HepG2 (cell line): ENCODE results near the gene TAAR5.
"Not testable (repeated sequence)": the region's sequence is repeated elsewhere in the genome, so short reads cannot be mapped to it uniquely, and the experiment has no call there.

ENCODE experiments used
- BCL3 ChIP-seq: sonication (generic); formaldehyde crosslinking; IDR thresholded peaks from 2 replicates; pipeline ENCODE4 v1.5.1; 2020; ENCODE audit warnings: mild to moderate bottlenecking, missing genetic modification reagents, moderate library complexity
- CAMTA2 ChIP-seq: sonication (generic); formaldehyde crosslinking; IDR thresholded peaks from 2 replicates; pipeline ENCODE4 v1.4.0; 2020; ENCODE audit warnings: mild to moderate bottlenecking, missing genetic modification reagents, borderline replicate concordance
- MYC ChIP-seq: sonication (generic); formaldehyde crosslinking; IDR thresholded peaks from 2 replicates; pipeline ENCODE4 v1.9.0; 2021; ENCODE audit warnings: missing genetic modification reagents, borderline replicate concordance
- ZBTB20 ChIP-seq: sonication (generic); formaldehyde crosslinking; IDR thresholded peaks from 2 replicates; pipeline ENCODE4 v1.8.1; 2023; ENCODE audit warnings: missing genetic modification reagents, low read depth, mild to moderate bottlenecking, borderline replicate concordance
- ZNF24 ChIP-seq: fragments of 450-650 bp; IDR thresholded peaks from 2 replicates; pipeline ENCODE4 v1.6.1; 2017; ENCODE audit warnings: antibody characterized with exemption, mild to moderate bottlenecking
- TF ChIP-seq, protein P1 (sequence below): sonication (generic); formaldehyde crosslinking; IDR thresholded peaks from 2 replicates; pipeline ENCODE4 v1.5.0; 2020; ENCODE audit warnings: mild to moderate bottlenecking, missing genetic modification reagents, moderate library complexity

GRCh38 chr6:132635288-132635687 is 45.7 kb upstream of the TAAR5 start:
- TF ChIP-seq CAMTA2 (CRISPR knock-in tag); MYC; ZBTB20; ZNF24; BCL3: not testable (repeated sequence)
- TF ChIP-seq, protein P1, sequence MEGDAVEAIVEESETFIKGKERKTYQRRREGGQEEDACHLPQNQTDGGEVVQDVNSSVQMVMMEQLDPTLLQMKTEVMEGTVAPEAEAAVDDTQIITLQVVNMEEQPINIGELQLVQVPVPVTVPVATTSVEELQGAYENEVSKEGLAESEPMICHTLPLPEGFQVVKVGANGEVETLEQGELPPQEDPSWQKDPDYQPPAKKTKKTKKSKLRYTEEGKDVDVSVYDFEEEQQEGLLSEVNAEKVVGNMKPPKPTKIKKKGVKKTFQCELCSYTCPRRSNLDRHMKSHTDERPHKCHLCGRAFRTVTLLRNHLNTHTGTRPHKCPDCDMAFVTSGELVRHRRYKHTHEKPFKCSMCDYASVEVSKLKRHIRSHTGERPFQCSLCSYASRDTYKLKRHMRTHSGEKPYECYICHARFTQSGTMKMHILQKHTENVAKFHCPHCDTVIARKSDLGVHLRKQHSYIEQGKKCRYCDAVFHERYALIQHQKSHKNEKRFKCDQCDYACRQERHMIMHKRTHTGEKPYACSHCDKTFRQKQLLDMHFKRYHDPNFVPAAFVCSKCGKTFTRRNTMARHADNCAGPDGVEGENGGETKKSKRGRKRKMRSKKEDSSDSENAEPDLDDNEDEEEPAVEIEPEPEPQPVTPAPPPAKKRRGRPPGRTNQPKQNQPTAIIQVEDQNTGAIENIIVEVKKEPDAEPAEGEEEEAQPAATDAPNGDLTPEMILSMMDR (CRISPR knock-in tag): not testable (repeated sequence)
